SK-N-SH (cell line): ENCODE data around the gene TLE5. TPM values are rescaled to one million over a fixed set of nuclear protein-coding genes. Genes with fewer than 3 reads are reported as not detected.

ENCODE experiments used
- CTCF ChIA-PET: fragments of 300-600, 350-600 bp; formaldehyde crosslinking; extraction: SDS; loops from one replicate; lab custom pipeline; 2021; lab: Yijun Ruan, JAX
- POLR2A ChIA-PET: fragments of 350-600 bp; sonication (Branson Sonifier 250); formaldehyde crosslinking; extraction: SDS; loops from one replicate; lab custom pipeline; 2020; ENCODE audit warnings: antibody characterized with exemption, inconsistent platforms; lab: Yijun Ruan, JAX
- DNase-seq: peaks from one replicate; pipeline ENCODE4 v3.0.0; 2012
- H2AFZ ChIP-seq: fragments of 200-600 bp; sonication (generic); 2 replicates; pipeline ENCODE4 v1.8.1; 2016; ENCODE audit warnings: antibody characterized with exemption, mild to moderate bottlenecking, low read depth
- H3F3A ChIP-seq: fragments of 200-600 bp; sonication (generic); replicated peaks from 2 replicates; pipeline ENCODE3; 2016; ENCODE audit warnings: antibody characterized with exemption, mild to moderate bottlenecking; ENCODE audit not compliant: insufficient read depth
- H3K27ac ChIP-seq, 2 experiments: fragments of 200-500 bp in 1 of 2; fragments of 200-600 bp in 1 of 2; sonication (Bioruptor generic) in 1 of 2; sonication (generic), shearing (Covaris generic) in 1 of 2; 2 replicates each; pipeline versions ENCODE4 v1.5.1 to v1.6.1; 2014 to 2016; ENCODE audit warnings: low read depth in 2 of 2, inconsistent platforms in 1 of 2, low read length in 1 of 2, mild to moderate bottlenecking in 1 of 2, mixed read lengths in 1 of 2
- H3K27me3 ChIP-seq: fragments of 200-600 bp; sonication (generic), shearing (Covaris generic); 2 replicates; pipeline ENCODE4 v1.6.1; 2016; ENCODE audit warnings: mixed run types; ENCODE audit not compliant: insufficient read depth
- H3K36me3 ChIP-seq, 2 experiments: fragments of 200-500 bp in 1 of 2; fragments of 200-600 bp in 1 of 2; sonication (Bioruptor generic) in 1 of 2; sonication (generic) in 1 of 2; replicated peaks in 1 of 2; 2 replicates each; pipeline versions ENCODE3 to v1.5.1; 2014 to 2016; ENCODE audit warnings: low read length in 1 of 2, mild to moderate bottlenecking in 1 of 2; ENCODE audit not compliant: insufficient read depth in 2 of 2, control insufficient read depth in 1 of 2
- H3K4me1 ChIP-seq, 2 experiments: fragments of 200-500 bp in 1 of 2; fragments of 200-600 bp in 1 of 2; sonication (Bioruptor generic) in 1 of 2; sonication (generic), shearing (Covaris generic) in 1 of 2; 2 replicates each; pipeline versions ENCODE4 v1.5.1 to v1.6.1; 2014 to 2016; ENCODE audit warnings: low read depth in 1 of 2, low read length in 1 of 2, mixed run types in 1 of 2; ENCODE audit not compliant: insufficient read depth in 2 of 2, control insufficient read depth in 1 of 2
- H3K4me2 ChIP-seq: fragments of 200-600 bp; sonication (generic), shearing (Covaris generic); 2 replicates; pipeline ENCODE4 v1.6.1; 2017; ENCODE audit warnings: mixed run types
- H3K4me3 ChIP-seq, 2 experiments: fragments of 200-500 bp in 1 of 2; fragments of 200-600 bp in 1 of 2; sonication (Bioruptor generic) in 1 of 2; sonication (generic), shearing (Covaris generic) in 1 of 2; 2 replicates each; pipeline versions ENCODE4 v1.5.1 to v1.8.1; 2014 to 2016; ENCODE audit warnings: low read depth in 2 of 2, inconsistent platforms in 1 of 2, low read length in 1 of 2, mild to moderate bottlenecking in 1 of 2, mixed read lengths in 1 of 2, moderate library complexity in 1 of 2
- H3K79me2 ChIP-seq: fragments of 200-600 bp; sonication (generic); 2 replicates; pipeline ENCODE4 v1.8.1; 2017; ENCODE audit warnings: mild to moderate bottlenecking; ENCODE audit not compliant: insufficient read depth
- H3K9ac ChIP-seq: fragments of 200-600 bp; sonication (generic); 2 replicates; pipeline ENCODE4 v1.6.1; 2017; ENCODE audit warnings: mixed run types
- H3K9me2 ChIP-seq: fragments of 200-600 bp; sonication (generic); 2 replicates; pipeline ENCODE4 v1.6.1; 2017; ENCODE audit warnings: mixed run types
- H3K9me3 ChIP-seq: fragments of 200-600 bp; sonication (generic); 2 replicates; pipeline ENCODE4 v1.6.1; 2017; ENCODE audit warnings: mixed run types, mild to moderate bottlenecking, moderate library complexity
- H4K20me1 ChIP-seq: fragments of 200-600 bp; sonication (generic); 2 replicates; pipeline ENCODE4 v1.6.1; 2017; ENCODE audit warnings: mild to moderate bottlenecking, mixed run types; ENCODE audit not compliant: insufficient read depth
- CHD2 ChIP-seq: fragments of 150-350 bp; IDR thresholded peaks from 2 replicates; pipeline ENCODE4 v1.6.1; 2018; ENCODE audit warnings: low read length; ENCODE audit not compliant: partially characterized antibody
- FOXM1 ChIP-seq: IDR thresholded peaks from 2 replicates; pipeline ENCODE4 v1.4.0; 2012; ENCODE audit warnings: low read depth, mild to moderate bottlenecking
- GATA2 ChIP-seq: sonication (generic); formaldehyde crosslinking; IDR thresholded peaks from 2 replicates; pipeline ENCODE4 v1.5.0; 2020; ENCODE audit warnings: mild to moderate bottlenecking, missing genetic modification reagents
- MEF2A ChIP-seq: IDR thresholded peaks from 2 replicates; pipeline ENCODE4 v1.4.0; 2012; ENCODE audit warnings: low read depth, borderline replicate concordance
- MXI1 ChIP-seq: IDR thresholded peaks from 2 replicates; pipeline ENCODE4 v1.6.1; 2012; ENCODE audit warnings: mild to moderate bottlenecking, low read depth, low read length, improper control_type of control experiment
- NFIC ChIP-seq: IDR thresholded peaks from 2 replicates; pipeline ENCODE4 v1.4.0; 2012; ENCODE audit warnings: borderline replicate concordance
- PBX3 ChIP-seq: IDR thresholded peaks from 2 replicates; pipeline ENCODE4; 2012
- RAD21 ChIP-seq: IDR thresholded peaks from 2 replicates; pipeline ENCODE4 v1.6.1; 2012; ENCODE audit warnings: mild to moderate bottlenecking, low read length
- RCOR1 ChIP-seq: fragments of 150-350 bp; IDR thresholded peaks from 2 replicates; pipeline ENCODE4 v1.6.1; 2017; ENCODE audit warnings: antibody characterized with exemption, low read length
- RFX5 ChIP-seq: IDR thresholded peaks from 2 replicates; pipeline ENCODE4 v1.6.1; 2012; ENCODE audit warnings: mild to moderate bottlenecking, improper control_type of control experiment, low read length
- RXRA ChIP-seq: IDR thresholded peaks from 2 replicates; pipeline ENCODE4 v1.4.0; 2012; ENCODE audit warnings: low read depth, mild to moderate bottlenecking, borderline replicate concordance
- SIN3A ChIP-seq: IDR thresholded peaks from 2 replicates; pipeline ENCODE4 v1.6.1; 2012; ENCODE audit warnings: low read depth, mild to moderate bottlenecking, low read length, moderate library complexity, borderline replicate concordance
- TAF1 ChIP-seq: IDR thresholded peaks from 2 replicates; pipeline ENCODE4 v1.6.1; 2012; ENCODE audit warnings: low read depth, mild to moderate bottlenecking, low read length, moderate library complexity, borderline replicate concordance
- TCF12 ChIP-seq: IDR thresholded peaks from 2 replicates; pipeline ENCODE4 v1.4.0; 2012
- TEAD4 ChIP-seq: IDR thresholded peaks from 2 replicates; pipeline ENCODE4 v1.4.0; 2012; ENCODE audit warnings: mild to moderate bottlenecking, borderline replicate concordance; ENCODE audit not compliant: insufficient read depth
- USF1 ChIP-seq: IDR thresholded peaks from 2 replicates; pipeline ENCODE4 v1.4.0; 2012; ENCODE audit warnings: low read depth, borderline replicate concordance
- USF2 ChIP-seq: fragments of 150-350 bp; IDR thresholded peaks from 2 replicates; pipeline ENCODE4 v1.6.1; 2017; ENCODE audit warnings: antibody characterized with exemption, low read length, low read depth, borderline replicate concordance
- WGBS: methylation state at CpG from one replicate; pipeline ENCODE4 v1.1.6; 2017; ENCODE audit warnings: low lambda C conversion rate; 5-methylcytosine and 5-hydroxymethylcytosine counted together
- polyA plus RNA-seq, 3 experiments: library from polyadenylated mRNA; depleted of rRNA; stranded (reverse); fragments of >200 nt; gene quantifications; 2 replicates each; pipeline ENCODE4 v1.2.3, GENCODE V29; 2012
- TF ChIP-seq, protein P1 (sequence below): fragments of 150-350 bp; IDR thresholded peaks from 2 replicates; pipeline ENCODE4 v1.6.1; 2016; ENCODE audit warnings: mild to moderate bottlenecking, low read depth, low read length
- TF ChIP-seq, protein P2 (sequence below): fragments of 200-600 bp; sonication (generic); IDR thresholded peaks from 2 replicates; pipeline ENCODE4 v1.6.1; 2017; ENCODE audit warnings: antibody characterized with exemption, mild to moderate bottlenecking, moderate library complexity

TLE5 gene
- polyA plus RNA-seq, 1 of the 3 experiments (the other 2 are of a cell fraction) = 519 TPM

GRCh38 chr19:3054265-3054971, 7.9 kb downstream of the TLE5 start (continued):
- TF ChIP-seq CHD2 (no peak), RCOR1 (no peak), RAD21 (no peak), FOXM1 (no peak)
- TF ChIP-seq, all 33 proteins: peak for 0

GRCh38 chr19:3053780-3054179, 8.5 kb downstream of the TLE5 start:
- ChIA-PET POLR2A (interaction anchor here (1.7 kb wide), 1 partner anchor 18 kb away, joined by 4 read pairs; no protein-coding TSS in a partner anchor), CTCF (interaction anchor here (1.0 to 1.4 kb wide), 4 partner anchors 11 to 110 kb away, joined by 3 to 5 read pairs (median 4); no protein-coding TSS in a partner anchor)
- Histone ChIP-seq H3K27ac (no peak overlapping the region), H3K9ac (no peak overlapping the region), H3K4me3 (no peak overlapping the region), H4K20me1 (peaks cover 16% of the 10 kb centered on the region), H3F3A (peaks cover 26% of the 10 kb centered on the region), H3K79me2 (peaks cover 14% of the 10 kb centered on the region), H3K9me3 (no peaks in the 10 kb centered on the region), H3K4me2 (no peak overlapping the region), H3K36me3 (peaks cover 24 to 43% of the 10 kb centered on the region in 2 experiments), H3K4me1 (no peaks in the 10 kb centered on the region; a peak in 1 of 4 replicates), H3K9me2 (no peaks in the 10 kb centered on the region), H3K27me3 (no peaks in the 10 kb centered on the region), H2AFZ (no peak overlapping the region)
- DNase-seq = no peak
- TF ChIP-seq TCF12 (no peak), GATA2 (CRISPR knock-in tag) (no peak), NFIC (no peak), USF1 (no peak)
- 97% methylated on average over 11 of the region's 21 CpGs for WGBS

DNA sequence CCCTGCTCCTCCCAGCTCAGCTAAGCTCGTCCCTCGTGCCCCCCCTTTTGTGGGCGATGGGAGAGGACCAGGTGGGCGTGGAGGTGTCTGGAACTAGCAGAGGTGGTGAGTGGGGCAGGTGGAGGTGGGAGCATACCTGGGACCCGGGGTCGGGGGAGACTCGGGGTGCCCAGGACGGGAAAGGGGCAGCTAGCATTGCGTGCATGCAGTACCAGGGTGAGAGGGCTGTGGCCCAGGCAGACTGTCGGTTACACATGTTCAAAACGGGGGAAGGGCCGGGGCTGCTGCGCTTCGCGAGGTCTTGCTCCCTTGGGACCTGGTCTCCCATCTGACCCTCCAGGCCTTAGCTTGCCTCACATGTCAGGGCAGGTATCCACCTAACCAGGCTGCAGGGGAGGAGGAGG, 9.1 kb downstream of the TLE5 start:
- Histone ChIP-seq H3K4me3 (no peak overlapping the region; a peak in 1 of 4 replicates), H3K36me3 (peaks cover 19 to 37% of the 10 kb centered on the region in 2 experiments), H3K9me3 (no peaks in the 10 kb centered on the region), H3K27ac (no peak overlapping the region; a peak in 1 of 4 replicates), H3K9ac (no peak overlapping the region), H3K4me1 (no peaks in the 10 kb centered on the region), H3K9me2 (no peaks in the 10 kb centered on the region), H3F3A (peaks cover 27% of the 10 kb centered on the region), H3K4me2 (no peak overlapping the region), H3K27me3 (no peaks in the 10 kb centered on the region), H3K79me2 (peaks cover 8% of the 10 kb centered on the region; the same call in 1 of the 2 replicates), H4K20me1 (peaks cover 11% of the 10 kb centered on the region), H2AFZ (no peak overlapping the region)
- CTCF ChIA-PET = interaction anchor here (0.9 to 2.3 kb wide), 7 partner anchors 10 to 111 kb away, joined by 3 to 8 read pairs (median 4); no protein-coding TSS in a partner anchor
- 83% methylated on average over 9 of the region's 15 CpGs for WGBS
- POLR2A ChIA-PET = interaction anchor here (1.4 kb wide), 1 partner anchor 84 kb away, joined by 3 read pairs; no protein-coding TSS in a partner anchor
- no peak for DNase-seq
- TF ChIP-seq MXI1 = no peak
- TF ChIP-seq, protein P1, sequence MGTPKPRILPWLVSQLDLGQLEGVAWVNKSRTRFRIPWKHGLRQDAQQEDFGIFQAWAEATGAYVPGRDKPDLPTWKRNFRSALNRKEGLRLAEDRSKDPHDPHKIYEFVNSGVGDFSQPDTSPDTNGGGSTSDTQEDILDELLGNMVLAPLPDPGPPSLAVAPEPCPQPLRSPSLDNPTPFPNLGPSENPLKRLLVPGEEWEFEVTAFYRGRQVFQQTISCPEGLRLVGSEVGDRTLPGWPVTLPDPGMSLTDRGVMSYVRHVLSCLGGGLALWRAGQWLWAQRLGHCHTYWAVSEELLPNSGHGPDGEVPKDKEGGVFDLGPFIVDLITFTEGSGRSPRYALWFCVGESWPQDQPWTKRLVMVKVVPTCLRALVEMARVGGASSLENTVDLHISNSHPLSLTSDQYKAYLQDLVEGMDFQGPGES = no peak
- TF ChIP-seq RXRA = no peak
- no peak for TF ChIP-seq TAF1
- no peak for TF ChIP-seq TEAD4
- no peak for TF ChIP-seq SIN3A
- TF ChIP-seq RFX5 = no peak
- TF ChIP-seq, protein P2, sequence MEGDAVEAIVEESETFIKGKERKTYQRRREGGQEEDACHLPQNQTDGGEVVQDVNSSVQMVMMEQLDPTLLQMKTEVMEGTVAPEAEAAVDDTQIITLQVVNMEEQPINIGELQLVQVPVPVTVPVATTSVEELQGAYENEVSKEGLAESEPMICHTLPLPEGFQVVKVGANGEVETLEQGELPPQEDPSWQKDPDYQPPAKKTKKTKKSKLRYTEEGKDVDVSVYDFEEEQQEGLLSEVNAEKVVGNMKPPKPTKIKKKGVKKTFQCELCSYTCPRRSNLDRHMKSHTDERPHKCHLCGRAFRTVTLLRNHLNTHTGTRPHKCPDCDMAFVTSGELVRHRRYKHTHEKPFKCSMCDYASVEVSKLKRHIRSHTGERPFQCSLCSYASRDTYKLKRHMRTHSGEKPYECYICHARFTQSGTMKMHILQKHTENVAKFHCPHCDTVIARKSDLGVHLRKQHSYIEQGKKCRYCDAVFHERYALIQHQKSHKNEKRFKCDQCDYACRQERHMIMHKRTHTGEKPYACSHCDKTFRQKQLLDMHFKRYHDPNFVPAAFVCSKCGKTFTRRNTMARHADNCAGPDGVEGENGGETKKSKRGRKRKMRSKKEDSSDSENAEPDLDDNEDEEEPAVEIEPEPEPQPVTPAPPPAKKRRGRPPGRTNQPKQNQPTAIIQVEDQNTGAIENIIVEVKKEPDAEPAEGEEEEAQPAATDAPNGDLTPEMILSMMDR = no peak
- no peak for TF ChIP-seq PBX3
- TF ChIP-seq MEF2A = no peak
- no peak for TF ChIP-seq USF2
- no peak for TF ChIP-seq NFIC
- no peak for TF ChIP-seq GATA2 (CRISPR knock-in tag)
